ENCODE measurements around the gene SIGLEC10. TPM values are rescaled to one million over a fixed set of nuclear protein-coding genes. Genes with fewer than 3 reads are reported as not detected.

Gene SIGLEC10
- total and polyA plus RNA-seq, 9 of the 15 experiments (the other 6 are each of a cell fraction or from before 2014, with no cell fraction given): 0.10 to 1.8 (median 0.82) TPM

GRCh38 chr19:51366389-51367254 is 50.8 kb downstream of the SIGLEC10 start (continued):
- peak; percentile 89; the same call in 1 of the 2 replicates for TF ChIP-seq TRIM25 (IDR thresholded peaks at IDR 0.05; ENCODE audit: borderline replicate concordance)
- no peak for TF ChIP-seq PATZ1 (CRISPR knock-in tag; IDR thresholded peaks at IDR 0.05; ENCODE audit: borderline replicate concordance)
- TF ChIP-seq MAFG (tag; conservative IDR thresholded peaks at IDR 0.05): no peak
- TF ChIP-seq KDM2B (CRISPR knock-in tag; IDR thresholded peaks at IDR 0.05): no peak
- no peak for TF ChIP-seq DDX20 (tag; IDR thresholded peaks at IDR 0.05; ENCODE audit: low read depth)
- TF ChIP-seq JUNB (CRISPR knock-in tag; conservative IDR thresholded peaks at IDR 0.05): no peak
- TF ChIP-seq CREB5 (CRISPR knock-in tag; IDR thresholded peaks at IDR 0.05): no peak
- peak; percentile 11; the same call in 1 of the 2 replicates for TF ChIP-seq ZNF395 (CRISPR knock-in tag; IDR thresholded peaks at IDR 0.05)
- no peak for TF ChIP-seq ZMIZ1 (IDR thresholded peaks at IDR 0.05; ENCODE audit: low read depth in 2 of 2, low read length in 2 of 2)
- no peak for TF ChIP-seq ZFPM2 (CRISPR knock-in tag; IDR thresholded peaks at IDR 0.05)

Data from K562 (cell line).